Fibroblast of skin of right biceps (primary cell): Measurements from ENCODE around the gene MYT1.
"Not testable (repeated sequence)": the region's sequence is repeated elsewhere in the genome, so short reads cannot be mapped to it uniquely, and the experiment has no call there.

Experiments used
- DNase-seq: peaks from one replicate; pipeline ENCODE4 v3.0.0-alpha.2; 2013

MYT1 gene

GRCh38 chr20:64220891-64221527 is 56.8 kb downstream of the MYT1 start:
- DNase-seq: no peak

GRCh38 chr20:64222291-64222735 is 58.1 kb downstream of the MYT1 start:
- DNase-seq: no peak

- DNase-seq: no peak
These were observed 58.7 kb downstream of the MYT1 start for GRCh38 chr20:64222851-64223525.

GRCh38 chr20:64223526-64224067 is 59.3 kb downstream of the MYT1 start:
- DNase-seq: peak; percentile 55

GRCh38 chr20:64224351-64225170 is 60.3 kb downstream of the MYT1 start:
- DNase-seq: peak; percentile 94

- DNase-seq: no peak
These were observed 60.9 kb downstream of the MYT1 start for GRCh38 chr20:64225171-64225595.

GRCh38 chr20:64225828-64226598 is 61.8 kb downstream of the MYT1 start:
- DNase-seq: no peak

GRCh38 chr20:64226686-64227580 is 62.7 kb downstream of the MYT1 start:
- DNase-seq: no peak

- no peak for DNase-seq
These were observed 63.9 kb downstream of the MYT1 start for GRCh38 chr20:64228086-64228653.

- no peak for DNase-seq
These were observed 64.7 kb downstream of the MYT1 start for GRCh38 chr20:64228751-64229506.

- no peak for DNase-seq
These were observed 65.3 kb downstream of the MYT1 start for GRCh38 chr20:64229507-64230061.

GRCh38 chr20:64230461-64231145 is 66.4 kb downstream of the MYT1 start:
- DNase-seq: no peak

- DNase-seq: no peak
These were observed 67.6 kb downstream of the MYT1 start for GRCh38 chr20:64231621-64232550.

- DNase-seq: peak; percentile 22
These were observed 68.5 kb downstream of the MYT1 start for GRCh38 chr20:64232794-64233193.

- no peak for DNase-seq
These were observed 69.5 kb downstream of the MYT1 start for GRCh38 chr20:64233725-64234124.

- DNase-seq: no peak
These were observed 70.1 kb downstream of the MYT1 start for GRCh38 chr20:64234291-64234791.

GRCh38 chr20:64234921-64235565 is 70.8 kb downstream of the MYT1 start:
- DNase-seq: not testable (repeated sequence)
